ENCODE results near the gene VSIG10L. TPM values are rescaled to one million over a fixed set of nuclear protein-coding genes. Genes with fewer than 3 reads are reported as not detected.

Gene VSIG10L
- total RNA-seq, 1 donor, result 0.72 TPM

DNA sequence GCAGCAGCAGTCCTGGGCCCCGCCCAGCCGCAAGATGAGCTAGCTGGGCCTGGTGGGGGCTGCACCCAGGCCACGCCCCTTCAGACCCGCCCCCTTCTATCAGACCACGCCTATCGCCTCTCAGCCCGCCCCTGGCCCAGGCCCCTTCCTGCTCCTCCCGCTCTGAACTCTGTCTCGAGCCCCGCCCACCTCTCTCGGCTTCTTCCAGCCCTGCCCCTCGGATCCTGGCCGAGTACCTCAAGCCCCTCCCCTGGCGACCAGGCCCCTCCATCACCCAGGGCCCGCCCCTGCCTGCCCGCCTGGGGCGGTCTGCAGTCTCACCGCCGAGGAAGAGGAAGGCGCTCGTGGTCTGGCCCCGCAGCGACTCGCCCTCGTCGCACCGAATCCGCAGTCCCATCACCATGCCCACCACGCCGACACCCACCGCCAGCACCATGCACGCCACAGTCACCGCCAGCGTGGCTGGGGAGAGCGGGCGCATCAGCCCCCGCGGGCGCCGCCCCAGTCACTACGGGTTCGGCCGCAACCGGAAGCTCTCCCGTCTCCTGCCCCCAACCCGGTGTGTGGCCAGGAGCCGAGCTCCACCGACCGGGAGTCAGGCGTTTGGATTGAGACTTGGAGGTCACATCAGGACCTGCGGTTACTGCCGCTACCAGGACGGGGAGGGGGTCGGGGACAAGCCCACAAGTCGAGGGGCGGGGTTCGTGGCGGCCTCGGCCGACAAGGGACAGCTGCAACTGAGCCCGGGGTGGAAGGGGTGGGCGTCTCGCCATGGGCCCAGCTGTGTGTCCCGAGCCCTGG, 25.8 kb upstream of the VSIG10L start:
- Histone ChIP-seq H3K27me3 (ENCODE audit: insufficient read depth, low read length) (no peaks in the 10 kb centered on the region), H3K4me3 (ENCODE audit: insufficient read depth, low read length) (peak overlapping the region; percentile 99), H3K4me2 (ENCODE audit: insufficient read depth, low read length) (peak overlapping the region; percentile 100), H4K20me1 (ENCODE audit: insufficient read depth, low read length) (no peaks in the 10 kb centered on the region), H3K4me1 (ENCODE audit: insufficient read depth, low read length) (peaks cover 34% of the 10 kb centered on the region), H3K27ac (ENCODE audit: low read depth, low read length) (peak overlapping the region; percentile 70), H3K9me3 (ENCODE audit: low read depth, low read length) (no peaks in the 10 kb centered on the region), H3K79me2 (ENCODE audit: insufficient read depth, low read length) (peaks cover 27% of the 10 kb centered on the region), H3K36me3 (ENCODE audit: insufficient read depth, low read length) (no peaks in the 10 kb centered on the region), H2AFZ (ENCODE audit: low read length) (peak overlapping the region; percentile 94)
- DNase-seq (ENCODE audit: insufficient read length, low spot score, missing footprints), result peak; percentile 99
- no peak for TF ChIP-seq CTCF (IDR thresholded peaks at IDR 0.05; ENCODE audit: extremely low read depth, low read depth, low read length)

GRCh38 chr19:51367255-51367564, 25.3 kb upstream of the VSIG10L start:
- peak; percentile 62 for DNase-seq (ENCODE audit: insufficient read length, low spot score, missing footprints)
- peak overlapping the region; percentile 100 for H3K4me2 ChIP-seq (ENCODE audit: insufficient read depth, low read length)
- H3K9me3 ChIP-seq (ENCODE audit: low read depth, low read length), result no peaks in the 10 kb centered on the region
- peaks cover 30% of the 10 kb centered on the region for H3K79me2 ChIP-seq (ENCODE audit: insufficient read depth, low read length)
- H3K36me3 ChIP-seq (ENCODE audit: insufficient read depth, low read length), result no peaks in the 10 kb centered on the region
- H3K4me1 ChIP-seq (ENCODE audit: insufficient read depth, low read length), result peaks cover 39% of the 10 kb centered on the region
- no peaks in the 10 kb centered on the region for H4K20me1 ChIP-seq (ENCODE audit: insufficient read depth, low read length)
- peak overlapping the region; percentile 70 for H3K27ac ChIP-seq (ENCODE audit: low read depth, low read length)
- H2AFZ ChIP-seq (ENCODE audit: low read length), result peak overlapping the region; percentile 94
- peak overlapping the region; percentile 99 for H3K4me3 ChIP-seq (ENCODE audit: insufficient read depth, low read length)
- no peaks in the 10 kb centered on the region for H3K27me3 ChIP-seq (ENCODE audit: insufficient read depth, low read length)
- TF ChIP-seq CTCF (IDR thresholded peaks at IDR 0.05; ENCODE audit: extremely low read depth, low read depth, low read length), result no peak

- DNase-seq (ENCODE audit: insufficient read length, low spot score, missing footprints), result peak; percentile 99
- peak overlapping the region; percentile 99 for H3K4me3 ChIP-seq (ENCODE audit: insufficient read depth, low read length)
- peaks cover 42% of the 10 kb centered on the region for H3K4me1 ChIP-seq (ENCODE audit: insufficient read depth, low read length)
Measured at GRCh38 chr19:51366389-51367254, 24.7 kb upstream of the VSIG10L start.

More at GRCh38 chr19:51366389-51367254, 24.7 kb upstream of the VSIG10L start:
- no peaks in the 10 kb centered on the region for H3K9me3 ChIP-seq (ENCODE audit: low read depth, low read length)
- peak overlapping the region; percentile 100 for H3K4me2 ChIP-seq (ENCODE audit: insufficient read depth, low read length)
- peak overlapping the region; percentile 70 for H3K27ac ChIP-seq (ENCODE audit: low read depth, low read length)
- no peaks in the 10 kb centered on the region for H3K27me3 ChIP-seq (ENCODE audit: insufficient read depth, low read length)
- no peaks in the 10 kb centered on the region for H4K20me1 ChIP-seq (ENCODE audit: insufficient read depth, low read length)
- H3K79me2 ChIP-seq (ENCODE audit: insufficient read depth, low read length), result peaks cover 35% of the 10 kb centered on the region
- H3K36me3 ChIP-seq (ENCODE audit: insufficient read depth, low read length), result no peaks in the 10 kb centered on the region
- TF ChIP-seq CTCF (IDR thresholded peaks at IDR 0.05; ENCODE audit: extremely low read depth, low read depth, low read length), result no peak
- H2AFZ ChIP-seq (ENCODE audit: low read length), result peak overlapping the region; percentile 94
